IMR-90 (cell line): Measurements from ENCODE around the gene ZBTB40. TPM values are rescaled to one million over a fixed set of nuclear protein-coding genes. Genes with fewer than 3 reads are reported as not detected.

Source experiments
- ATAC-seq: fragments of 200-7000 bp; cut with Tn5 transposase; 2 replicates; pipeline ENCODE4 v1.9.1; 2020; ENCODE audit warnings: low read depth, mild to moderate bottlenecking, moderate library complexity
- BruUV-seq: library from RNA; stranded (reverse); fragments of 400-500 nt; replicated peaks from 2 replicates; lab custom pipeline; 2021; lab: Mats Ljungman, UMichigan
- CTCF ChIA-PET: fragments of 300-600 bp; formaldehyde crosslinking; extraction: SDS; loops from one replicate; lab custom pipeline; 2021; ENCODE audit warnings: antibody characterized with exemption; lab: Yijun Ruan, JAX
- POLR2A ChIA-PET: fragments of 300-600 bp; sonication (Branson Sonifier 250); formaldehyde crosslinking; loops from one replicate; lab custom pipeline; 2022; ENCODE audit warnings: antibody characterized with exemption; ENCODE audit not compliant: unreplicated experiment; lab: Charles Lee
- DNase-seq: peaks from one replicate; pipeline ENCODE4 v3.0.0; 2013
- H2AFZ ChIP-seq: replicated peaks from 2 replicates; pipeline ENCODE3; 2013; ENCODE audit warnings: low read length, mild to moderate bottlenecking; ENCODE audit not compliant: poor library complexity
- H2AK5ac ChIP-seq: 2 replicates; pipeline ENCODE4 v1.6.1; 2013; ENCODE audit warnings: low read depth, low read length, inconsistent platforms
- H2AK9ac ChIP-seq: replicated peaks from 2 replicates; pipeline ENCODE3; 2013; ENCODE audit warnings: mild to moderate bottlenecking, low read depth, low read length, moderate library complexity; ENCODE audit not compliant: poor library complexity
- H2BK120ac ChIP-seq: 2 replicates; pipeline ENCODE4 v1.6.1; 2013; ENCODE audit warnings: low read depth, low read length, inconsistent platforms
- H2BK15ac ChIP-seq: 3 replicates; pipeline ENCODE4 v1.6.1; 2013; ENCODE audit warnings: low read depth, low read length, inconsistent platforms
- H2BK20ac ChIP-seq: 2 replicates; pipeline ENCODE4 v1.6.1; 2013; ENCODE audit warnings: low read depth, mild to moderate bottlenecking, inconsistent platforms, low read length, moderate library complexity
- H2BK5ac ChIP-seq: 2 replicates; pipeline ENCODE4 v1.6.1; 2013; ENCODE audit warnings: mild to moderate bottlenecking, low read depth, low read length, inconsistent platforms; ENCODE audit not compliant: poor library complexity, severe bottlenecking
- H3K14ac ChIP-seq: replicated peaks from 2 replicates; pipeline ENCODE4 v1.6.1; 2013; ENCODE audit warnings: low read depth, low read length, inconsistent platforms
- H3K18ac ChIP-seq: 2 replicates; pipeline ENCODE4 v1.6.1; 2013; ENCODE audit warnings: low read depth, low read length, control low read depth
- H3K23ac ChIP-seq: 2 replicates; pipeline ENCODE4 v1.6.1; 2013; ENCODE audit warnings: low read depth, low read length, inconsistent platforms
- H3K27ac ChIP-seq: 2 replicates; pipeline ENCODE4 v1.5.1; 2013; ENCODE audit warnings: mild to moderate bottlenecking, control low read depth, low read length; ENCODE audit not compliant: insufficient read depth
- H3K27me3 ChIP-seq: 2 replicates; pipeline ENCODE4 v1.6.1; 2013; ENCODE audit warnings: low read length; ENCODE audit not compliant: control insufficient read depth, insufficient read depth
- H3K36me3 ChIP-seq: 2 replicates; pipeline ENCODE4 v1.6.1; 2013; ENCODE audit warnings: low read length, mixed read lengths; ENCODE audit not compliant: control insufficient read depth, insufficient read depth
- H3K4ac ChIP-seq: 2 replicates; pipeline ENCODE4 v1.6.1; 2013; ENCODE audit warnings: low read depth, low read length, inconsistent platforms
- H3K4me1 ChIP-seq: 2 replicates; pipeline ENCODE4 v1.6.1; 2013; ENCODE audit warnings: low read length, mixed read lengths; ENCODE audit not compliant: control insufficient read depth, insufficient read depth
- H3K4me2 ChIP-seq: 2 replicates; pipeline ENCODE4 v1.6.1; 2013; ENCODE audit warnings: low read depth, mild to moderate bottlenecking, control low read depth, low read length, moderate library complexity
- H3K4me3 ChIP-seq: 2 replicates; pipeline ENCODE4 v1.5.1; 2013; ENCODE audit warnings: low read depth, mild to moderate bottlenecking, control low read depth, low read length, moderate library complexity; ENCODE audit not compliant: insufficient read depth
- H3K56ac ChIP-seq: 2 replicates; pipeline ENCODE4 v1.6.1; 2013; ENCODE audit warnings: low read length, inconsistent platforms; ENCODE audit not compliant: insufficient read depth; ENCODE audit errors: extremely low read depth
- H3K79me1 ChIP-seq, 2 experiments: 2 replicates each; pipeline ENCODE4 v1.6.1; 2013; ENCODE audit warnings: low read length in 2 of 2, inconsistent platforms in 1 of 2, low read depth in 1 of 2
- H3K9ac ChIP-seq: 2 replicates; pipeline ENCODE4 v1.6.1; 2013; ENCODE audit warnings: low read depth, low read length, control low read depth
- H3K9me1 ChIP-seq: 2 replicates; pipeline ENCODE4 v1.6.1; 2013; ENCODE audit warnings: low read length, inconsistent platforms; ENCODE audit not compliant: insufficient read depth
- H3K9me3 ChIP-seq: 2 replicates; pipeline ENCODE4 v1.6.1; 2013; ENCODE audit warnings: low read length; ENCODE audit not compliant: control insufficient read depth, insufficient read depth
- H4K20me1 ChIP-seq: 2 replicates; pipeline ENCODE4 v1.6.1; 2013; ENCODE audit warnings: low read length, inconsistent platforms; ENCODE audit not compliant: insufficient read depth
- H4K5ac ChIP-seq: 2 replicates; pipeline ENCODE4 v1.6.1; 2013; ENCODE audit warnings: mild to moderate bottlenecking, low read depth, low read length, control low read depth
- H4K8ac ChIP-seq, 2 experiments: 2 replicates each; pipeline ENCODE4 v1.6.1; 2013; ENCODE audit warnings: low read depth in 2 of 2, low read length in 2 of 2, control low read depth in 1 of 2, inconsistent platforms in 1 of 2
- H4K91ac ChIP-seq: 2 replicates; pipeline ENCODE4 v1.6.1; 2013; ENCODE audit warnings: low read depth, low read length, inconsistent platforms; ENCODE audit not compliant: insufficient read depth
- BHLHE40 ChIP-seq: fragments of 150-350 bp; IDR thresholded peaks from 2 replicates; pipeline ENCODE4 v1.6.1; 2016; ENCODE audit warnings: mild to moderate bottlenecking, low read depth, low read length
- CEBPB ChIP-seq: IDR thresholded peaks from 2 replicates; pipeline ENCODE4 v1.6.1; 2012; ENCODE audit warnings: low read depth, low read length, improper control_type of control experiment
- CHD1 ChIP-seq: IDR thresholded peaks from 2 replicates; pipeline ENCODE4 v1.6.1; 2012; ENCODE audit warnings: low read depth, low read length, improper control_type of control experiment
- MAFK ChIP-seq: IDR thresholded peaks from 2 replicates; pipeline ENCODE4 v1.6.1; 2012; ENCODE audit warnings: low read depth, low read length, improper control_type of control experiment
- MAZ ChIP-seq: IDR thresholded peaks from 2 replicates; pipeline ENCODE4 v1.6.1; 2012; ENCODE audit warnings: low read depth, mild to moderate bottlenecking, low read length, improper control_type of control experiment, moderate library complexity, borderline replicate concordance
- MXI1 ChIP-seq: IDR thresholded peaks from 2 replicates; pipeline ENCODE4 v1.6.1; 2012; ENCODE audit warnings: low read depth, mild to moderate bottlenecking, low read length, moderate library complexity, borderline replicate concordance
- NFE2L2 ChIP-seq: fragments of 150-350 bp; IDR thresholded peaks from 2 replicates; pipeline ENCODE4 v1.6.1; 2016; ENCODE audit warnings: low read depth, mild to moderate bottlenecking, low read length
- POLR2A ChIP-seq: IDR thresholded peaks from 2 replicates; pipeline ENCODE4 v1.6.1; 2012; ENCODE audit warnings: mild to moderate bottlenecking, low read depth, low read length
- RAD21 ChIP-seq: IDR thresholded peaks from 2 replicates; pipeline ENCODE4 v1.6.1; 2012; ENCODE audit warnings: low read length, improper control_type of control experiment
- RCOR1 ChIP-seq: IDR thresholded peaks from 2 replicates; pipeline ENCODE4 v1.6.1; 2012; ENCODE audit warnings: mild to moderate bottlenecking, low read length, improper control_type of control experiment; ENCODE audit not compliant: insufficient replicate concordance
- RFX5 ChIP-seq: IDR thresholded peaks from 2 replicates; pipeline ENCODE4 v1.8.0; 2012; ENCODE audit warnings: low read depth, mild to moderate bottlenecking, low read length, moderate library complexity
- SMC3 ChIP-seq: fragments of 150-350 bp; IDR thresholded peaks from 2 replicates; pipeline ENCODE4 v1.6.1; 2016; ENCODE audit warnings: low read depth, mild to moderate bottlenecking, antibody characterized with exemption, low read length, moderate library complexity
- WGBS, 2 experiments: methylation state at CpG; one replicate each; pipeline versions ENCODE4 v1.1.5 to v1.1.7; 2013; ENCODE audit warnings: missing lambda C conversion rate in 2 of 2; ENCODE audit not compliant: insufficient read length in 1 of 2; ENCODE audit errors: extremely low coverage in 2 of 2; 5-methylcytosine and 5-hydroxymethylcytosine counted together
- dilution Hi-C: fragments of 300-500 bp; cut with HindIII; formaldehyde crosslinking; loops from one replicate; pipeline ENCODE4 v1.14.3; 2018; ENCODE audit warnings: low sequenced_read_pairs; ENCODE audit not compliant: unreplicated experiment
- in situ Hi-C: fragments of 300-500 bp; cut with MboI; formaldehyde crosslinking; loops from 3 replicates; pipeline ENCODE4 v1.14.3; 2019; ENCODE audit warnings: low sequenced_read_pairs, inconsistent platforms, mixed read lengths
- intact Hi-C: fragments of 100-400 bp; cut with micrococcal nuclease; formaldehyde crosslinking; loops from 2 replicates; pipeline ENCODE4 v1.10.0; 2022
- polyA plus RNA-seq, 3 experiments: library from polyadenylated mRNA; depleted of rRNA; stranded (reverse); fragments of >200 nt; gene quantifications; 2 replicates each; pipeline ENCODE4 v1.2.3, GENCODE V29; 2012; ENCODE audit warnings: low replicate concordance in 1 of 3
- total RNA-seq: library from RNA; depleted of rRNA; stranded (reverse); fragments of >200 nt; gene quantifications from 2 replicates; pipeline ENCODE4 v1.2.3, GENCODE V29; 2012
- TF ChIP-seq, protein P1 (sequence below): fragments of 150-350 bp; IDR thresholded peaks from 2 replicates; pipeline ENCODE4 v1.6.1; 2017; ENCODE audit warnings: mild to moderate bottlenecking, antibody characterized with exemption, low read length, low read depth

Gene ZBTB40
- total and polyA plus RNA-seq, 2 of the 4 experiments (the other 2 are of a cell fraction) = 6.0 to 9.7 TPM

GRCh38 chr1:22555371-22555656 lies 103.7 kb downstream of the ZBTB40 start:
- no peak overlapping the region for H3K4ac ChIP-seq
- TF ChIP-seq CEBPB (no peak), MXI1 (no peak), NFE2L2 (no peak), RCOR1 (no peak), SMC3 (no peak), RAD21 (no peak), MAFK (no peak), POLR2A (no peak), RFX5 (no peak), BHLHE40 (no peak), CHD1 (no peak), MAZ (no peak)
- TF ChIP-seq, protein P1, sequence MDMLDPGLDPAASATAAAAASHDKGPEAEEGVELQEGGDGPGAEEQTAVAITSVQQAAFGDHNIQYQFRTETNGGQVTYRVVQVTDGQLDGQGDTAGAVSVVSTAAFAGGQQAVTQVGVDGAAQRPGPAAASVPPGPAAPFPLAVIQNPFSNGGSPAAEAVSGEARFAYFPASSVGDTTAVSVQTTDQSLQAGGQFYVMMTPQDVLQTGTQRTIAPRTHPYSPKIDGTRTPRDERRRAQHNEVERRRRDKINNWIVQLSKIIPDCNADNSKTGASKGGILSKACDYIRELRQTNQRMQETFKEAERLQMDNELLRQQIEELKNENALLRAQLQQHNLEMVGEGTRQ = no peak
- no peak overlapping the region for H3K4me3 ChIP-seq
- H2BK5ac ChIP-seq = no peak overlapping the region
- no peaks in the 10 kb centered on the region for H3K9me3 ChIP-seq
- no peak overlapping the region for H3K23ac ChIP-seq
- no peaks in the 10 kb centered on the region for H3K4me1 ChIP-seq
- DNase-seq (no peak), ATAC-seq (no peak)
- intact Hi-C loops = no loop called here
- ChIA-PET POLR2A (no interaction called here), CTCF (no interaction called here)
- no TSS peak for BruUV-seq
- no peak overlapping the region for H2BK20ac ChIP-seq
- no peak overlapping the region for H2AK9ac ChIP-seq
- no peak overlapping the region for H2BK120ac ChIP-seq
- dilution Hi-C loops = no loop called here
- in situ Hi-C loops = no loop called here
- H3K56ac ChIP-seq = no peak overlapping the region
- H4K5ac ChIP-seq = no peak overlapping the region
- no peak overlapping the region for H3K4me2 ChIP-seq
- H3K27ac ChIP-seq = no peak overlapping the region
- no peak overlapping the region for H2BK15ac ChIP-seq
- 17% methylated on average over 2 of the region's 3 CpGs; no CpG with 5 or more reads in 1 of the 2 experiments for WGBS, 2 experiments
- H4K8ac ChIP-seq = no peak overlapping the region
- H3K14ac ChIP-seq = no peak overlapping the region
- H3K36me3 ChIP-seq = no peaks in the 10 kb centered on the region
- no peak overlapping the region for H3K9ac ChIP-seq
- H3K18ac ChIP-seq = no peak overlapping the region
- no peaks in the 10 kb centered on the region for H4K20me1 ChIP-seq
- H2AK5ac ChIP-seq = no peak overlapping the region
- H3K79me1 ChIP-seq = no peaks in the 10 kb centered on the region
- H3K9me1 ChIP-seq = no peaks in the 10 kb centered on the region
- H3K27me3 ChIP-seq = peaks cover 90% of the 10 kb centered on the region
- no peak overlapping the region for H4K91ac ChIP-seq
- no peak overlapping the region for H2AFZ ChIP-seq
